DOHH2 (cell line): ENCODE measurements around the gene PMAIP1.

ENCODE experiments used
- H3F3A ChIP-seq: fragments of 200-600 bp; sonication (generic), shearing (Covaris generic); 2 replicates; pipeline ENCODE4 v1.6.0; 2016; ENCODE audit warnings: antibody characterized with exemption, mild to moderate bottlenecking; ENCODE audit not compliant: control insufficient read depth, insufficient read depth
- H3K27ac ChIP-seq: fragments of 200-600 bp; sonication (generic); 2 replicates; pipeline ENCODE4 v1.5.1; 2014; ENCODE audit warnings: low read depth, mild to moderate bottlenecking, low read length, moderate library complexity
- H3K27me3 ChIP-seq: fragments of 200-600 bp; sonication (generic); 2 replicates; pipeline ENCODE4 v1.6.1; 2014; ENCODE audit warnings: mild to moderate bottlenecking, low read length, mixed read lengths; ENCODE audit not compliant: control insufficient read depth
- H3K36me3 ChIP-seq: fragments of 200-600 bp; sonication (generic); 2 replicates; pipeline ENCODE4 v1.6.1; 2014; ENCODE audit warnings: mild to moderate bottlenecking, low read length, moderate library complexity, mixed read lengths; ENCODE audit not compliant: control insufficient read depth
- H3K4me1 ChIP-seq: fragments of 200-600 bp; sonication (generic); 2 replicates; pipeline ENCODE4 v1.6.1; 2014; ENCODE audit warnings: mild to moderate bottlenecking, low read length, mixed read lengths; ENCODE audit not compliant: control insufficient read depth
- H3K4me2 ChIP-seq: fragments of 200-600 bp; sonication (generic); 2 replicates; pipeline ENCODE4 v1.6.0; 2014; ENCODE audit warnings: mild to moderate bottlenecking, low read length, moderate library complexity
- H3K4me3 ChIP-seq: fragments of 200-600 bp; sonication (generic); 2 replicates; pipeline ENCODE4 v1.5.1; 2014; ENCODE audit warnings: mild to moderate bottlenecking, low read length, mixed read lengths
- H3K79me2 ChIP-seq: fragments of 200-600 bp; sonication (generic); 2 replicates; pipeline ENCODE4 v1.6.1; 2014; ENCODE audit warnings: mild to moderate bottlenecking, low read length, mixed read lengths; ENCODE audit not compliant: control insufficient read depth
- H3K9me2 ChIP-seq: fragments of 200-600 bp; sonication (generic); replicated peaks from 2 replicates; pipeline ENCODE4 v1.6.1; 2014; ENCODE audit warnings: mild to moderate bottlenecking, low read length, mixed read lengths; ENCODE audit not compliant: control insufficient read depth
- H3K9me3 ChIP-seq: fragments of 200-600 bp; sonication (generic); 2 replicates; pipeline ENCODE4 v1.6.1; 2014; ENCODE audit warnings: antibody characterized with exemption, low read length, mixed read lengths; ENCODE audit not compliant: control insufficient read depth, insufficient read depth
- H4K20me1 ChIP-seq: fragments of 200-600 bp; sonication (generic); 2 replicates; pipeline ENCODE4 v1.6.0; 2014; ENCODE audit warnings: low read depth, mild to moderate bottlenecking, antibody characterized with exemption, low read length, moderate library complexity; ENCODE audit not compliant: control insufficient read depth, insufficient read depth
- EZH2phosphoT487 ChIP-seq: fragments of 200-600 bp; sonication (generic); IDR thresholded peaks from 2 replicates; pipeline ENCODE4 v1.6.1; 2017; ENCODE audit warnings: borderline replicate concordance, mild to moderate bottlenecking, antibody characterized with exemption, low read length, moderate library complexity, mixed read lengths
- TF ChIP-seq, protein P1 (sequence below): fragments of 200-600 bp; sonication (generic); IDR thresholded peaks from one replicate; pipeline ENCODE4 v1.5.1; 2014; ENCODE audit warnings: antibody characterized with exemption, mild to moderate bottlenecking, low read depth, low read length; ENCODE audit not compliant: poor library complexity, severe bottlenecking

The PMAIP1 gene

DNA sequence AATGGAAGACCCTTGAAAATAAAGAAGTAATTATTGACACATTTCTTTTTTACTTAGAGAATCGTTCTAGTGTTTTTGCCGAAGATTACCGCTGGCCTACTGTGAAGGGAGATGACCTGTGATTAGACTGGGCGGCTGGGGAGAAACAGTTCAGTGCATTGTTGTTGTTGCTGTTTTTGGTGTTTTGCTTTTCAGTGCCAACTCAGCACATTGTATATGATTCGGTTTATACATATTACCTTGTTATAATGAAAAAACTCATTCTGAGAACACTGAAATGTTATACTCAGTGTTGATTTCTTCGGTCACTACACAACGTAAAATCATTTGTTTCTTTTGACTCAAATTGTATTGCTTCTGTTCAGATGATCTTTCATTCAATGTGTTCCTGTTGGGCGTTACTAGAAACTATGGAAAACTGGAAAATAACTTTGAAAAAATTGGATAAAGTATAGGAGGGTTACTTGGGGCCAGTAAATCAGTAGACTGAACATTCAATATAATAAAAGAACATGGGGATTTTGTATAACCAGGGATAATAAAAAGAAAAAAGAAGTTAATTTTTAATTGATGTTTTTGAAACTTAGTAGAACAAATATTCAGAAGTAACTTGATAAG lies 3.3 kb downstream of the PMAIP1 start:
- no peaks in the 10 kb centered on the region for H3K27me3 ChIP-seq
- H3K36me3 ChIP-seq = peaks cover 57% of the 10 kb centered on the region
- no peaks in the 10 kb centered on the region for H3K9me3 ChIP-seq
- peaks cover 61% of the 10 kb centered on the region for H3K79me2 ChIP-seq
- H4K20me1 ChIP-seq = peaks cover 22% of the 10 kb centered on the region
- H3K4me3 ChIP-seq = peak overlapping the region; percentile 90
- H3F3A ChIP-seq = peaks cover 50% of the 10 kb centered on the region
- peaks cover 68% of the 10 kb centered on the region for H3K4me1 ChIP-seq
- no peak for TF ChIP-seq EZH2phosphoT487
- TF ChIP-seq, protein P1, sequence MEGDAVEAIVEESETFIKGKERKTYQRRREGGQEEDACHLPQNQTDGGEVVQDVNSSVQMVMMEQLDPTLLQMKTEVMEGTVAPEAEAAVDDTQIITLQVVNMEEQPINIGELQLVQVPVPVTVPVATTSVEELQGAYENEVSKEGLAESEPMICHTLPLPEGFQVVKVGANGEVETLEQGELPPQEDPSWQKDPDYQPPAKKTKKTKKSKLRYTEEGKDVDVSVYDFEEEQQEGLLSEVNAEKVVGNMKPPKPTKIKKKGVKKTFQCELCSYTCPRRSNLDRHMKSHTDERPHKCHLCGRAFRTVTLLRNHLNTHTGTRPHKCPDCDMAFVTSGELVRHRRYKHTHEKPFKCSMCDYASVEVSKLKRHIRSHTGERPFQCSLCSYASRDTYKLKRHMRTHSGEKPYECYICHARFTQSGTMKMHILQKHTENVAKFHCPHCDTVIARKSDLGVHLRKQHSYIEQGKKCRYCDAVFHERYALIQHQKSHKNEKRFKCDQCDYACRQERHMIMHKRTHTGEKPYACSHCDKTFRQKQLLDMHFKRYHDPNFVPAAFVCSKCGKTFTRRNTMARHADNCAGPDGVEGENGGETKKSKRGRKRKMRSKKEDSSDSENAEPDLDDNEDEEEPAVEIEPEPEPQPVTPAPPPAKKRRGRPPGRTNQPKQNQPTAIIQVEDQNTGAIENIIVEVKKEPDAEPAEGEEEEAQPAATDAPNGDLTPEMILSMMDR = no peak
- peak overlapping the region; percentile 85 for H3K27ac ChIP-seq
- H3K9me2 ChIP-seq = no peaks in the 10 kb centered on the region
- peak overlapping the region; percentile 72 for H3K4me2 ChIP-seq

DNA sequence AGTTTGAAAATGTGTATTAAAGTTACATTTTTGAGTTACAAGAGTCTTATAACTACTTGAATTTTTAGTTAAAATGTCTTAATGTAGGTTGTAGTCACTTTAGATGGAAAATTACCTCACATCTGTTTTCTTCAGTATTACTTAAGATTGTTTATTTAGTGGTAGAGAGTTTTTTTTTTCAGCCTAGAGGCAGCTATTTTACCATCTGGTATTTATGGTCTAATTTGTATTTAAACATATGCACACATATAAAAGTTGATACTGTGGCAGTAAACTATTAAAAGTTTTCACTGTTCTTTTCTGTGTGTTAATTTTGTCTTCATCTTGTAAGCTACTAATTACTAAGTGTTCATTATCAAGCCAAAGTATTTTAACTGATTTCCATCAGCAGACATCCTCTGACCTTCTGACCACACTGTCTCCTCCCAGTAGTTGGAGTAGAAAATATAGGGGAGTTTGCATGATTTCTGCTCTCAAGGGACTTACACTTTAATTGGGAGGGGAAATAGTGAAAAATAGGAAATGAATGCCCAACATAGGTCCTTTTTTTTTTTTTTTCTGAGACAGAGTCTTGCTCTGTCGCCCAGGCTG lies 4.3 kb downstream of the PMAIP1 start:
- H3K4me3 ChIP-seq = peak overlapping the region; percentile 90
- peaks cover 53% of the 10 kb centered on the region for H3K79me2 ChIP-seq
- H3K4me1 ChIP-seq = peaks cover 70% of the 10 kb centered on the region
- no peaks in the 10 kb centered on the region for H3K9me3 ChIP-seq
- no peaks in the 10 kb centered on the region for H3K9me2 ChIP-seq
- peaks cover 22% of the 10 kb centered on the region for H4K20me1 ChIP-seq
- H3K27me3 ChIP-seq = no peaks in the 10 kb centered on the region
- TF ChIP-seq EZH2phosphoT487 = no peak
- TF ChIP-seq, protein P1 = no peak
- peak overlapping the region; percentile 85 for H3K27ac ChIP-seq
- H3F3A ChIP-seq = peaks cover 50% of the 10 kb centered on the region
- H3K4me2 ChIP-seq = peak overlapping the region; percentile 72
- H3K36me3 ChIP-seq = peaks cover 57% of the 10 kb centered on the region

DNA sequence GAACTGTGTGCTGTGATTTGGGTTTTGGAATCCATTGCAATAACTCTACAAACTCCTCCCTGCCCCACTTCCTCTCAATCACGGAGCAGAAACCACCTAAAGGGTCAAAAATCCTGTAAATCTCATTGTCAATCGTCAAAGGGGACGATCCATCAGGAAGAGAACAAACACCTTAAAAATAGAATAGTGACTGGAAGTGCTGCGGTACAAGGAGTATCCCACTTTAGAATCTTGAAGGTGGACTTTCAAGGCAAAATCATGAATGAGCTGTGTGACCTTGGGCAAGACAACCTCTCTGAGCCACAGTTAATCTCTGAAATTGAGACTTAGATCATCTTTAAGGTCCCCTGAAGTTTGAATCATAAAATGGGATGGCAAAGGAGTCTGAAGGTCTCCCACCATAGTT lies 5.9 kb downstream of the PMAIP1 start:
- H3K9me3 ChIP-seq = no peaks in the 10 kb centered on the region
- H3K79me2 ChIP-seq = peaks cover 40% of the 10 kb centered on the region
- no peak overlapping the region for H3K4me3 ChIP-seq
- H4K20me1 ChIP-seq = peaks cover 22% of the 10 kb centered on the region
- H3F3A ChIP-seq = peaks cover 50% of the 10 kb centered on the region
- TF ChIP-seq, protein P1 = no peak
- no peak for TF ChIP-seq EZH2phosphoT487
- H3K4me2 ChIP-seq = peak overlapping the region; percentile 72
- peaks cover 69% of the 10 kb centered on the region for H3K4me1 ChIP-seq
- no peaks in the 10 kb centered on the region for H3K27me3 ChIP-seq
- H3K36me3 ChIP-seq = peaks cover 49% of the 10 kb centered on the region
- no peak overlapping the region for H3K27ac ChIP-seq
- H3K9me2 ChIP-seq = no peaks in the 10 kb centered on the region
